Activated T-cell treated with anti-CD3 and anti-CD28 coated beads for 24 hours (primary cell): ENCODE results near the gene NAT10.
"Not testable (repeated sequence)": the region's sequence is repeated elsewhere in the genome, so short reads cannot be mapped to it uniquely, and the experiment has no call there.

Source experiments
- DNase-seq: peaks from one replicate; pipeline ENCODE4 v3.0.0-alpha.2; 2020; ENCODE audit warnings: low read depth

The NAT10 gene

GRCh38 chr11:34105079-34105956 is at the start of gene NAT10:
Gene NAT10, plus strand, starts transcription at chr11:34105629. Its CDS starts 2,597 bp downstream, at chr11:34108226.
- peak; percentile 96 for DNase-seq

DNA sequence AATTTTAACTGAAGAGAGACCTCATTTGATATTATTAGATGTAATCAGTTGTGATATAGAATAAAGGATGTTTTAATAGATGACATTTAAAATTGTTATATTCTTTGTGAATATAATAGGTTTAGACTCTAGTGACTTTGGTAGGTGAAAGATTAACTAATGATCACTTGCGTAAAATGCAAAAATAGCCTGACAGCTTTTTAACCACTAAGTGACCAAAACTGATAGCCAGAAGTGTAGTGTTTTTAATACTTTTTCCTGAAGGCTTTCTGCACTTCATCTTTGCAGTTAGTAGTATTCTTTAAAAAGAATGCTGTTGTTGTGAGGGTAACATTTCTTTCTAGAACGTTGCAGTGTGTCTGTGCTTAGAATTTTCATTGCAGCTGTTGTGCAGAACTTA is 48.8 kb upstream of the NAT10 start:
- no peak for DNase-seq

GRCh38 chr11:34063061-34063795 is 42.2 kb upstream of the NAT10 start:
- no peak for DNase-seq

DNA sequence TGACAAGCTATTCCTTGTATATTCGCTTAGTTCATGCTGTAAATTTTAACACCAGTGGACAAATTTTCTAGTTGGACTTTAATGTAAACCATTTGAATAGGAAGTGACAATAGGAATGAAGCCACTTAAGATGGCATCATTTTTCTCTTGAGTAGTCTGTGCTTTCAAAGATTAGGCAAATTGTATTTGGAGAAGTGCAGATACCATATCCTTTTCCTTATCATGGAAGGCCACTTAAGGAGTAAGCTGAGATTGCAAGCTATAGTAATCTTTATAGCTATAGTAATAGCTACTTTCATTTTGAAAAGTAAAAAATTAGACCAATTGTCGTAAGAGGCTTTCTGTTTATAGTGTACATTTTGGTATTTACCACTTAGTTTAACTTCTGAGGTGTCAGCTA is 41.1 kb upstream of the NAT10 start:
- DNase-seq = no peak

DNA sequence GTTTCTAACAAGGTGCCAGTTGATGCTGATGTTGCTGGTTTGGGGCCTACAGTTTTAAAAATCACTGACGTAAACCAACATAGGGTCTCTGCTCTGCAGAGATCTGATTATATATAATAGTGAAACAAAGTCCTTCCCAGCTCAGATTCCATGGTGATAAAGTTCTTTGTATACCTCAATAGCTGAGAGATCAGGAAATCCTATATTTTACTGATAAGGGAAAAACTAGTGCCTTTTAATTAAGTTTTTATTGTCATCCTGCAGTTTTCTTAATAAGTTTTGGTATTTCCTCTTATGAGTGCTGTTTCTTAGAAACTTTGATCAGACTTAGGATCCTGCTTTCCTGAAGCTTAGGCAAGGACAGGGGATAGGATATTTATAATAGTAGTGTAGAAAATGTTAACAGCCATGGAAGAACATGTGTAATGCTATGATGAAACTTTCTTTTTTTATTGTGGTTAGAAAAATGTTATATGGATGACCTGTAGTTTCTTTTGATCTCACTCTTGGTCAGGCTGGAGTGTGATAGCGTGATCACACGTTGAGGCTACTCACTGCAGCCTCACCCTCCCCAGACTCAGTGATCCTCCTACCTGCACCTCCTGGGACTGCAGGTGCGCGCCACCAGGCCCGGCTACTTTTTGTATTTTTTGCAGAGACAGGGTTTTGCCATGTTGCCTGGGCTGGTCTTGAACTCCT is 39.8 kb upstream of the NAT10 start:
- DNase-seq = no peak

GRCh38 chr11:34066766-34067165 is 38.7 kb upstream of the NAT10 start:
- DNase-seq = not testable (repeated sequence)

GRCh38 chr11:34067383-34068065 is 37.9 kb upstream of the NAT10 start:
- DNase-seq = no peak

DNA sequence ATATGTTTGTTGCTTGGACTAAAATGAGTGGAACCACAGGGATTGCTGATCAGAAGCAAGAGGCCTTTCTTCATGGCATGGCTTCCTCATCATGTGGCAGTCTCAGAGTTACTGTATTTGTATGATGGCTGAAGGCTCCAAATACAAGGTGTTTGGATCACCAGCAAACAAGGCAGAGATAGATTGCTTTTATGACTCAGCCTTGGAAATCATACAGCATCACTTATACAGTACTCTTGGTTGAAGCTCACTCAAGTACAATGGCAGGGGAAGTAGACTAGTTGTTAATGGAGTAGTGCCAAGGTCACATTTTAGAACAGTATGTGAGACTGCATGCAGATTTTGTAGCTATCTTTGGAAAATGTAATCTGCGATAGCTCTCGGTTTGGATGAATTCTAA is 37.3 kb upstream of the NAT10 start:
- DNase-seq = no peak

GRCh38 chr11:34071306-34071705 is 34.1 kb upstream of the NAT10 start:
- not testable (repeated sequence) for DNase-seq

GRCh38 chr11:34072041-34072440 is 33.4 kb upstream of the NAT10 start:
- DNase-seq = no peak

DNA sequence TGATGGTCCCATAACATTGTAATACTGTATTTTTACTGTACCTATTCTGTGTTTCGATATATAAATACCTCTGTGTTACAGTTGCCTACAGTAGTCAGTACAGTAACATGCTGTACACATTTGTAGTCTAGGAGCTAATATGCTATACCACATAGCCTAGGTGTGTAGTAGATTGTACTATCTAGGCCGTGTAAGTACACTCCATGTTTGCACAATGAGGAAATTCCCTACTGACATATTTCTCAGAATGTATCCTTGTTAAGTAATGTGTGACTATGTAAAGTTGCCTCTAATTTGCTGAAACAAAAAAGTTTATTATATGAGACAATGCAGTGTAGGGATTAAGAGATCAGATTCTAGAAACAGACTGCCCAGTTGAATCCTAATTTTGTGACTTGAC is 32.6 kb upstream of the NAT10 start:
- DNase-seq = no peak

GRCh38 chr11:34074391-34074790 is 31.0 kb upstream of the NAT10 start:
- no peak for DNase-seq

DNA sequence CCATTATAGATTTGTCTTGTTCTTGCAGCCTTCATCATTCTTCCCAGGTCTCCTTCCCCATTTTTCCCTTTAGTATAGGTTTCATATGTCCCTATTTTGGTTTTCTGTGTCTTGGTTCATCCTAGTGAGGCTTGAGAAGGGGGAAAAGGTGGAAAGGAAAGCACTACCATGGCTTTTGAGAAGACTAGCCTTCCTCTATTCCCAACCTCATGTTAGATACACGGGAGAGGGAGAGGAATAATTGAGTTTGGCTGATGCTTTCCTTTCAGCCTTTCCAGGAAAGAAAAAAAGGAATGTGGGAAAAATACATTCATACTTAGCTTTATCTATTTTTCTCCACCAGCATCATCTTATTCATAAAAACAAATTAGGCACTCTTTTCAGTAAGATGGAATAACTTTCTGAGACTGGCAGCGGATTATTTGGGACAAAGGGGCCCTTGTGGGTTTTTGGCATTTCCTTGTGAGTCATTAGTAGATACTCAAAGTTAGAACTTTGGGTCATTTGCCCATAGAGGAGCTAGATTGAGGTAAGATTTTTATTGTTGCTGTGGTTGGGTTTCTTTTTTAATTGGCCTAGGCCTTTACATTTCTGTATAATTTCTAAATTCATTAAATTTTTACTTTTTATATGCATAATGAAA is 30.1 kb upstream of the NAT10 start:
- DNase-seq = no peak

DNA sequence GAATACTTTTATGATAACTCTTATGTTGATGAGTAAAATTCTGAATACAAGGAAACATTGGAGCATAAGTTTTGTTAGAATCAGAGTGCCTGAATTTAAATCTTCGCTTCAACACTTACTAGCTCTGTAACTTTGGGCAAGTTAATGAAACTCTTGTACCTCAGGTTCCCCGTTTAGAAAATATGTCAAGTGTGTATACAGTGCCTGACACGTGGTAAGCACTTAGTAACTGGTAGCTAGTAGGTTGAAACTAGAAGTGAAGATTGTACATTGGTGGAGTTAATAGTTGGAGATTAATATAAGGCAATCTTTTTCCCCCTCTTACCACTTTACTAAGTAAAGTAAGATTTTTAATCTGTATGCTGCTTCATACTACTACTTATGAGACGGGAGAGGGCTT is 24.8 kb upstream of the NAT10 start:
- no peak for DNase-seq

GRCh38 chr11:34084637-34085036 is 20.8 kb upstream of the NAT10 start:
- no peak for DNase-seq

- no peak for DNase-seq
These were observed 18.7 kb upstream of the NAT10 start for GRCh38 chr11:34086554-34087283.

GRCh38 chr11:34091825-34092224 is 13.6 kb upstream of the NAT10 start:
- DNase-seq = no peak

- not testable (repeated sequence) for DNase-seq
These were observed 10.5 kb upstream of the NAT10 start for GRCh38 chr11:34094900-34095299.

DNA sequence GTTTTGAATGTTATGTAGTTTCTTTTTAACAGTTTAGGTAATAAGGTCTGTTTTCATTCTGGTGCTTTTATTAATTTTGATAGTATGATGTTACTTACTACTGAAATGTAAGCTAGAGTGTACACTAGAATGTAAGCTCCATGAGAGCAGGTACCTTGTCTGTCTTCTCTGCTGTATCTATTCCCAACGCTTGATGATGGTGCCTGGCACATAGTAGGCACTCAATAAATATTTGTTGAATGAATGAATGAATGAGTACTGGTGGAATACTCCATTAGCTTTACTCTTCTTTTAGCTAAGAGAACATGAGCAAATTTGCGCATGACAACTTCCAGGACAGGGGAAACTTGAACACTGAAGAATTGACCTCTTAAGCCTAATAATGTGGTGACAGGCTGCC is 6.6 kb upstream of the NAT10 start:
- DNase-seq = no peak

DNA sequence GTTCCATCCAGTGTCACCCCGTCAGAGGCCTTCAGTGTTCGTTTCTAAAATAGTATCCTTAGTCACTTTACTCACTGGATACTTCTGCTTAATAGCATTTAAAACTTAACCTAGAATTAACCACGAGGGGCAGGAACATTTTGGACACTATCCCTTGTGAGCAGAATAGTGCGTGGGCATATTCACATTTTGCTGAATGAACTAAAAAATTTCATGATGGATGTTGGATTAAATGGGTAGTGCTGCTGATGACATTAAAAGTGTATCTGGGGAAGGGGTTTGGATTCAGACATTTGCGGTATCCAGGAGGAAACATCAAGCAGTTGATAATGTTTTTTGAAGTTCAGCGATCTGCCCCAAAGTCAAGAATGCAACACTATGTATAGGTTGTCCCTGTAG is 750 bp upstream of the NAT10 start:
- no peak for DNase-seq

DNA sequence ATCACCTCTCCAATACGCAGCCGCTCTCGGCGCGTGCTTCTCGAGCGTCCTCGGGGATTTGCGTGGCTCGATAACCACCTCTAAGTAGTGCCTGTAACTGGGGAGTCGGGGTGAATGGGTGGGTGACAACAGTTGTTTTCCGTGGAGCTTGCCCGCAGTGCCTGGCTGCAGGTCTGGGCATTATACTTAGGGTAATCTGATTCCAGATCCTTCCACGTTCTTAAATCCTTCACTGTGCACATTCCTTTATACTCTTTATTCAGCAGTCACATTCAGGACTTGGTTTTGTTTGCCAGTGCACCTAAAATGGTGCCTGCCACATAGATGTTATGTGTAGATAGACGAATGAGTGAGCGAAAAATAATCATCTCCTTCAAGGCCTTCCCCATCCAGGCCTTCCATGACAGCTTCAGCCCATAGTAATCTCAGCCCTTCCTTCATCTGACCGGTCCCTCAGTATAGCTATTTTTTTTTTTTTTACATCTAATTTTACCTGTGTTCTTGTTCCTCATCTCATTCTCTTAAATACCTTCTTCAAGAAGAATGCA is 602 bp downstream of the NAT10 start:
- DNase-seq = no peak
